Glutamatergic neuron (in vitro differentiated cells): ENCODE data around the gene WFDC5. TPM values are rescaled to one million over a fixed set of nuclear protein-coding genes. Genes with fewer than 3 reads are reported as not detected.

Experiments used
- DNase-seq: peaks from one replicate; pipeline ENCODE4 v3.0.0; 2022
- H3K27ac Mint-ChIP-seq: one replicate; pipeline ENCODE4 v1.8.0; 2020; ENCODE audit warnings: mild to moderate bottlenecking, mixed read lengths, inconsistent platforms; ENCODE audit not compliant: unreplicated experiment
- H3K27me3 Mint-ChIP-seq: one replicate; pipeline ENCODE4 v1.8.0; 2020; ENCODE audit warnings: mild to moderate bottlenecking, moderate library complexity, mixed read lengths, inconsistent platforms; ENCODE audit not compliant: unreplicated experiment
- H3K36me3 Mint-ChIP-seq: one replicate; pipeline ENCODE4 v1.8.0; 2020; ENCODE audit warnings: mild to moderate bottlenecking, mixed read lengths, inconsistent platforms; ENCODE audit not compliant: unreplicated experiment
- H3K4me1 Mint-ChIP-seq: one replicate; pipeline ENCODE4 v1.8.0; 2020; ENCODE audit warnings: mild to moderate bottlenecking, low read depth, mixed read lengths, inconsistent platforms; ENCODE audit not compliant: unreplicated experiment
- H3K4me3 Mint-ChIP-seq: one replicate; pipeline ENCODE4 v1.8.0; 2020; ENCODE audit warnings: mild to moderate bottlenecking, mixed read lengths, inconsistent platforms; ENCODE audit not compliant: unreplicated experiment
- H3K9me3 Mint-ChIP-seq: one replicate; pipeline ENCODE4 v1.8.0; 2020; ENCODE audit warnings: mild to moderate bottlenecking, moderate library complexity, mixed read lengths, inconsistent platforms; ENCODE audit not compliant: unreplicated experiment
- total RNA-seq: library from RNA; stranded (reverse); fragmentation: NEBNext Ultra II Directional; extraction: Animal tissue kit (Norgen Biotek cat#: 25700); gene quantifications from one replicate; pipeline ENCODE4 v1.2.1, GENCODE V29; 2021; ENCODE audit not compliant: unreplicated experiment
- TF ChIP-seq, protein P1 (sequence below): fragments of 200-600 bp; sonication (generic); IDR thresholded peaks from one replicate; pipeline ENCODE4 v1.5.0; 2021; ENCODE audit not compliant: partially characterized antibody, unreplicated experiment

Gene WFDC5
- total RNA-seq, 1 donor from 2014 or later: not detected

DNA sequence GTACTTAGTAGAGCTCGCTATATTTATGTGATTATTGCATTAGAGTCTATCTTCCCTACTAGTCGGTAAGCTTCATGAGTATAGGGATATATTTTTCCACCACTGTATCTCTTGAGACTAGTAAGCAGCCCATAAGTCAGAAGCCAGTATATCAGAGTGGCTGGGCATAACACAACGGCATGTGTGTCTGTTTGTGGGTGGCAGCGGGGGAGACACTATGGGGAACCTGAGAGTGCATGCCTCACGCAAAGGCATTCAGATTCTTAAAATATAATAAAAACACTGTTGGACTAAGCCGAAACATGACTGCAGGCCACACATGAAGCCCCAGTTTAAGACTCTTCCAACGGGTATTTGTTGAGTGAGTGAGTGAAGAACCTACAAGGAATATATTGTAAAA, 22.1 kb downstream of the WFDC5 start:
- H3K36me3 Mint-ChIP-seq: no peaks in the 10 kb centered on the region
- H3K27me3 Mint-ChIP-seq: peaks cover 3% of the 10 kb centered on the region
- TF ChIP-seq, protein P1, sequence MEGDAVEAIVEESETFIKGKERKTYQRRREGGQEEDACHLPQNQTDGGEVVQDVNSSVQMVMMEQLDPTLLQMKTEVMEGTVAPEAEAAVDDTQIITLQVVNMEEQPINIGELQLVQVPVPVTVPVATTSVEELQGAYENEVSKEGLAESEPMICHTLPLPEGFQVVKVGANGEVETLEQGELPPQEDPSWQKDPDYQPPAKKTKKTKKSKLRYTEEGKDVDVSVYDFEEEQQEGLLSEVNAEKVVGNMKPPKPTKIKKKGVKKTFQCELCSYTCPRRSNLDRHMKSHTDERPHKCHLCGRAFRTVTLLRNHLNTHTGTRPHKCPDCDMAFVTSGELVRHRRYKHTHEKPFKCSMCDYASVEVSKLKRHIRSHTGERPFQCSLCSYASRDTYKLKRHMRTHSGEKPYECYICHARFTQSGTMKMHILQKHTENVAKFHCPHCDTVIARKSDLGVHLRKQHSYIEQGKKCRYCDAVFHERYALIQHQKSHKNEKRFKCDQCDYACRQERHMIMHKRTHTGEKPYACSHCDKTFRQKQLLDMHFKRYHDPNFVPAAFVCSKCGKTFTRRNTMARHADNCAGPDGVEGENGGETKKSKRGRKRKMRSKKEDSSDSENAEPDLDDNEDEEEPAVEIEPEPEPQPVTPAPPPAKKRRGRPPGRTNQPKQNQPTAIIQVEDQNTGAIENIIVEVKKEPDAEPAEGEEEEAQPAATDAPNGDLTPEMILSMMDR: no peak
- no peak overlapping the region for H3K27ac Mint-ChIP-seq
- DNase-seq: no peak
- peaks cover 7% of the 10 kb centered on the region for H3K4me1 Mint-ChIP-seq
- H3K9me3 Mint-ChIP-seq: no peaks in the 10 kb centered on the region
- no peak overlapping the region for H3K4me3 Mint-ChIP-seq

DNA sequence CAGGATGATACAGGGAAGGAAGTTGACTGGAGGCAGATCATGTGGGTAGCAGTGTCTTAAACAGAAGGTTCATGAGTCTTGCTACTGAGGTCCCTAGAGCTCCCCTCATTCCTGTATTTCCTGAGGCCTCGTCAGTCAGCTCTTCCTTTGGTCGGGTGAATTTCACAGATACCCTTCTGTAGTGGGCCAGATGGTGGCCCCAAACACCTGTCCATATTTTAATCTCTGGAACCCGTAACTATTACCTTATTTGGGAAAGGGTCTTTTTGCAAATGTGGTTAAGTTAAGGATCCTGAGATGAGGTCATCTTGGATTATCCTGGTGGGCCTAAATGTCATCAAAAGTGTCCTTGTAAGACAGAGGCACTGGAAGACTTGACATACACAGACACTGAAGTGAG, 23.6 kb downstream of the WFDC5 start:
- peak overlapping the region; percentile 36 for H3K27ac Mint-ChIP-seq
- DNase-seq: no peak
- H3K36me3 Mint-ChIP-seq: no peaks in the 10 kb centered on the region
- H3K4me1 Mint-ChIP-seq: peaks cover 7% of the 10 kb centered on the region
- TF ChIP-seq, protein P1: no peak
- H3K4me3 Mint-ChIP-seq: peak overlapping the region; percentile 17
- H3K27me3 Mint-ChIP-seq: no peaks in the 10 kb centered on the region
- no peaks in the 10 kb centered on the region for H3K9me3 Mint-ChIP-seq

DNA sequence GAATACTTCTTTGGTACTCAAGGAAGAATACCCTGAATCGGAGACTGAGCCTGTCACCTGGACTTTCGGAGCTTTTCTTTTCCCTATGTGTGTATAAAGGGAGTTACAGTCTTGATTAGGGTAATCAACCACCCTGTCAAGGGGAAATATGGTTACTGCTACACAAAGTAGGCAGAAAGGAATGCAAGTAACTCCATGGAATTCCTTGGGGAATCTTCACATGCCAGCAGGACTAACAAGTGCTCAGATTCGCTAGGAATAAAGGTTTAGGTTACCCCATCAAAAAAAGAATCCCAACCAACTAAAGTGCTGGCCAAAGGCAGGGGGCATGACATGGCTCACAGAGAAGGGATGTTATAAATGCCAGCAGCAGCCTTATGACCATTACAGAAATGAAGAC, 24.5 kb downstream of the WFDC5 start:
- Mint-ChIP-seq H3K4me3 (no peak overlapping the region), H3K27ac (no peak overlapping the region), H3K9me3 (no peaks in the 10 kb centered on the region), H3K4me1 (peaks cover 7% of the 10 kb centered on the region), H3K36me3 (no peaks in the 10 kb centered on the region), H3K27me3 (no peaks in the 10 kb centered on the region)
- TF ChIP-seq, protein P1: no peak
- no peak for DNase-seq

DNA sequence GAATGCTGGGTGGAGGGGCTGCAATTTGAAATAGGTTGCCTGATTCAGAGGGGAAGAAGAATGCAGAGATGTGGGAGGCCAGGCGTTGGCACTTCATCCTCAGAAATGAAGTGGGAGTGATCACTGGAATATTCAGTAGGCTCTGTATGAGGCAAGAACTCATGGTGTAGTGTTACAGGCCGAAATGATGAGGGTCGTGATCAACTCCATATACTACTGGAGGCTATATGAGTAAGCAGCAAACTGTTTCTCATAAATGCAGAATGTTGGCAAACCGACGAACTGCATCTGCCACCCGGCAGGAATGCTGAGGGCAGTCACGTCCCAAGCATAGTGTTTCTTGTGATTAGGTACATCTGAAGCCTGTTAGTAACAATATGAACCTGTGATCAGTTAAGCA, 26.7 kb downstream of the WFDC5 start:
- TF ChIP-seq, protein P1: no peak
- H3K9me3 Mint-ChIP-seq: no peaks in the 10 kb centered on the region
- no peak for DNase-seq
- no peak overlapping the region for H3K27ac Mint-ChIP-seq
- H3K36me3 Mint-ChIP-seq: no peaks in the 10 kb centered on the region
- H3K4me1 Mint-ChIP-seq: peaks cover 7% of the 10 kb centered on the region
- no peak overlapping the region for H3K4me3 Mint-ChIP-seq
- H3K27me3 Mint-ChIP-seq: no peaks in the 10 kb centered on the region

DNA sequence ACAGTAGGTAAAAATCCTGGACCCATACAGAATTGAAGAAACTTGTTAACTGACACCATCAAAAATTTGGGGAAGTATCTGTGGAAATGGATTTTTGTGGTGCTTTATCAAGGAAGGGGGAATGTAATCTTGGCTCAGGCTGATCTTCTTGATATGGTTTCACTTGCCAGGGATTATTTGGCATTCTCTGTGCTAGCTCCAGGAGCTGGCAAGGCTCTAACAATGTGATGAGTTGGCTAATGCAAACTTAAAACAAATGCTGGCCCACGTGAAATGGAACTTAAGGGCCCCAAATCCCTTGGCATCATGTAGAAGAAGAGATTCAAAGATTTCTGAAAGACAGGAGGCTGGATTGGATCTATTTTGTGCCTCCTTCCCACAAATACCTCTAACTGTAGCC, 27.2 kb downstream of the WFDC5 start:
- Mint-ChIP-seq H3K9me3 (no peaks in the 10 kb centered on the region), H3K4me3 (no peak overlapping the region), H3K4me1 (peaks cover 7% of the 10 kb centered on the region), H3K27ac (no peak overlapping the region), H3K27me3 (no peaks in the 10 kb centered on the region), H3K36me3 (no peaks in the 10 kb centered on the region)
- TF ChIP-seq, protein P1: no peak
- no peak for DNase-seq
